Hematopoietic multipotent progenitor cell treated with erythropoietin and hydrocortisone succinate and interleukin-3 and kit ligand, for 6 days (in vitro differentiated cells): ENCODE measurements around the gene HOXB4.

Experiments used
- DNase-seq: peaks from one replicate; pipeline ENCODE4 v3.0.0-alpha.2; 2015

HOXB4 gene

GRCh38 chr17:48526608-48527546 lies 51.3 kb downstream of the HOXB4 start:
- DNase-seq: no peak
